ENCODE measurements around the gene IL1RL2. TPM values are rescaled to one million over a fixed set of nuclear protein-coding genes. Genes with fewer than 3 reads are reported as not detected.

Gene IL1RL2
- 1.7 and 9.8 TPM in 2 replicates for total RNA-seq (ENCODE audit: low replicate concordance)

- TF ChIP-seq CTCF (IDR thresholded peaks at IDR 0.05; ENCODE audit: insufficient read depth, low read length): no peak
- H3K4me3 ChIP-seq (ENCODE audit: low read depth, low read length): peak within 1 kb of the TSS; percentile 54
- peak; percentile 49 for DNase-seq (ENCODE audit: low read depth)
These were observed at the start of gene IL1RL2 for GRCh38 chr2:102186791-102187495. IL1RL2 (plus strand) TSS chr2:102187023; CDS start chr2:102187868, 845 bp downstream.

- DNase-seq (ENCODE audit: low read depth): no peak
- no peak for TF ChIP-seq CTCF (IDR thresholded peaks at IDR 0.05; ENCODE audit: insufficient read depth, low read length)
- no peak overlapping the region for H3K4me3 ChIP-seq (ENCODE audit: low read depth, low read length)
These were observed 49.7 kb upstream of the IL1RL2 start for GRCh38 chr2:102137138-102137537.

GRCh38 chr2:102138331-102138730 is 48.5 kb upstream of the IL1RL2 start:
- no peak overlapping the region for H3K4me3 ChIP-seq (ENCODE audit: low read depth, low read length)
- DNase-seq (ENCODE audit: low read depth): no peak
- TF ChIP-seq CTCF (IDR thresholded peaks at IDR 0.05; ENCODE audit: insufficient read depth, low read length): no peak

GRCh38 chr2:102139851-102140250 is 47.0 kb upstream of the IL1RL2 start:
- TF ChIP-seq CTCF (IDR thresholded peaks at IDR 0.05; ENCODE audit: insufficient read depth, low read length): no peak
- H3K4me3 ChIP-seq (ENCODE audit: low read depth, low read length): no peak overlapping the region
- DNase-seq (ENCODE audit: low read depth): no peak

- no peak for DNase-seq (ENCODE audit: low read depth)
- no peak for TF ChIP-seq CTCF (IDR thresholded peaks at IDR 0.05; ENCODE audit: insufficient read depth, low read length)
- H3K4me3 ChIP-seq (ENCODE audit: low read depth, low read length): no peak overlapping the region
These were observed 46.4 kb upstream of the IL1RL2 start for GRCh38 chr2:102140377-102140776.

GRCh38 chr2:102141011-102141943 is 45.5 kb upstream of the IL1RL2 start:
- no peak for TF ChIP-seq CTCF (IDR thresholded peaks at IDR 0.05; ENCODE audit: insufficient read depth, low read length)
- peak; percentile 96 for DNase-seq (ENCODE audit: low read depth)
- H3K4me3 ChIP-seq (ENCODE audit: low read depth, low read length): peak overlapping the region; percentile 92
